GM21825 (cell line): ENCODE measurements around the gene ADD1.
"Not testable (repeated sequence)": the region's sequence is repeated elsewhere in the genome, so short reads cannot be mapped to it uniquely, and the experiment has no call there.

Source experiments
- ATAC-seq: cut with Tn5 transposase; IDR thresholded peaks from one replicate; pipeline ENCODE4 v1.9.1; 2021; ENCODE audit warnings: mild to moderate bottlenecking, moderate library complexity; ENCODE audit not compliant: unreplicated experiment

Gene ADD1

GRCh38 chr4:2942532-2943363 lies 99.1 kb downstream of the ADD1 start:
- no peak for ATAC-seq

DNA sequence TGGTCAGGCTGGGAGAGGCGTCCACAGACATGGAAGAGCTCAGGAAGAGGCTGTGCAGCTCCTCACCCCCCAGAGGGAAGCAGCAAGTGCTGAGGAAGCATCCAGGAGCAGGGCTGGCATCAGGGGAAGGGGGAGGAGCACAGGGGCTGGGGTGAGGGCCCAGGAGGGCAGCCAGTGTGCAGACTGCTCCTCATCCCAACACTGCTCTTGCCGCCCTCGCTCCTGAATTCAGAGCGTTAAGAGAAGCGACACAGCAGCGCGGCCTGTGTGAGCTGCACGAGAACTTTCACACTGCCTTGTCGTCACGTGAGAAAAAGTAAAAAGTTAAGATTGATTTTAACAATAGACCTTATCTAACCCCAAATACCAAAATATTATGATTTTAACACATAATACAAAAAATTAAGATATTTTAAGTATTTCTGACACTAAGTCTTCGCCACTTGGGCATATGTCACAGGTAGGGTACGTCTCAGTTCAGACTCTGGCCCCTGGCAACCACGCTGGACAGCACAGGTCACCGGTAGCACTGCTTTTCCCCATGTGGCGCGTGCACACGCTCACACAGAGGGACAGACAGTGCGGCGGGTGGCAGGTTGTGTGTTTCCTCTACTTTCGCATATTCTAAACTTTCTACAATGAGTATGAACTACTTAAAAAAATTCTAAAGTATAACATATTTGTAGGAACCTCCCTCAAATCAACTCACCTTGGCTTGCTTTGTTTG lies 99.9 kb downstream of the ADD1 start:
- ATAC-seq, result no peak

GRCh38 chr4:2944091-2944482 lies 100.4 kb downstream of the ADD1 start:
- no peak for ATAC-seq

DNA sequence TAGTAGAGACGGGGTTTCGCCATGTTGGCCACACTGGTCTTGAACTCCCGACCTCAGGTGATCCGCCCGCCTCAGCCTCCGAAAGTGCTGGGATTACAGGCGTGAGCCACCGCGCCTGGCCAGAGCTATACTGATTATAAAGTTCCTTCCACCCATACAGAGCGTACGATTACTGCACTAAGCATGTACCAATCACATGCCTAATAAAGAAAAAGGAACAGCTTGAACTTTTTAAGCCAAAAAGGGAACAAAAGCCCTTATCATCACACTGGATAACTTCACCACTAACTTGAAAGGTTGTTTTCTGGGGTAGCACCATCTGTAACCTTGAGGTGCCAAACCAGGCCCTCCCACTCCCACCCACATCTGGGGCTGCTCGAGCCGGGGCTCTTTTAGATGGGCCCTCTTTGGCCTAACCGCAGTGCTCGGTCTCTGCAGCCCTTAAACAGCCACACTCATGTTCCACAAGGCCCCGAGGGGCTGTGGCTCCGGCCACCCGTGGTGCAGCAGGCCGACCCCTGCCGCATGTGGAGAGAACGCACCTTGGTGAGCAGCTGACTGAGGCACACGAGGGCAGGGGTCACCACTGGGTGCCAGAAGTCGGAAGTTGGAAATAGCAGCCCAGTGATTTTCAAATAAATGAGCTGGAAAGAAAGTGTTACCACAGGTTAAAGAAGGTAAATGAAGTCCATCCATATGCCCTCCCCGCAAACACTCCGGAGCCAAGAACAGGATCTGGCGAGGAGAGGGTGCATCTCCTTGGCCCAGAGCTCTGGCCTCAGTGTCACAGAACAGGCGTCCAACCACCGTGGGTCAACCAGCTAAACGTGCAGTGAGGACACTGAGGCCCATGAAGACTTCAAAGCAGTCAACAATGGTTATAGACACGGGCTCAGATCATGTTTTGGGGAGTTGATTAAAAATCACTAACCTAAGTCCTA lies 101.2 kb downstream of the ADD1 start:
- no peak for ATAC-seq

DNA sequence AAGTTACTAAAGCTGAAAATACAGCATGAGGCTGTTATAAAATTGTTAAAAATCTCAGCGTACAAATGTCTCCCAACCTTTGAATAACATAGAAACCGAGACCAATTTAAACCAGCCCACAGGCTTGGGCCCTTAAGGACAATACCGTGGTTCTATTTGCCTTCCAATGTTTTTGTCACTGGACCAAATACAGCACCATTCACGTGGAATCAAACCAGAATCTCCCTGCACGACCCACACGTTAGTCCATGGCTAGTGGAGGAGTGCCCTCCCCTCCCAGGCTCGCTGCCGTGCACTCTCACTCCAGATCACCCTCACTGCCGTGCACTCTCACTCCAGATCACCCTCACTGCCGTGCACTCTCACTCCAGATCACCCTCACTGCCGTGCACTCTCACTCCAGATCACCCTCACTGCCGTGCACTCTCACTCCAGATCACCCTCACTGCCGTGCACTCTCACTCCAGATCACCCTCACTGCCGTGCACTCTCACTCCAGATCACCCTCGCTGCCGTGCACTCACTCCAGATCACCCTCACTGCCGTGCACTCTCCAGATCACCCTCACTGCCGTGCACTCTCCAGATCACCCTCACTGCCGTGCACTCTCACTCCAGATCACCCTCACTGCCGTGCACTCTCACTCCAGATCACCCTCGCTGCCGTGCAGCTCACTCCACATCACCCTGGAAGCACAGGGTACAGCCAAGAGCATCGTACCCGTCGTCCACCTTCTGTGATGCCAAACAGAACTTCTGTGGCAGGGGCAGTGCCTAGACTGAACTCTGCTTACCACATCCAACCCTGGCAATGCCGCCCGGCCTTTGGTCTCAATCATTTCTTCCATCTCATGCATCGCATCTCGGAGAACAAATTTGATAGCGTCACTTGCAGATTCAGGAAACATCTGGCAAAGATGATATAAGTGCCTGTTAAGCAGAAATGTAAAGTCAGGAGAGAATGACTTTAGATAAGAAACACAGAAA lies 102.3 kb downstream of the ADD1 start:
- not testable (repeated sequence) for ATAC-seq

GRCh38 chr4:2946812-2947600 lies 103.4 kb downstream of the ADD1 start:
- ATAC-seq, result no peak

- no peak for ATAC-seq
Measured at GRCh38 chr4:2947926-2948325, 104.3 kb downstream of the ADD1 start.

DNA sequence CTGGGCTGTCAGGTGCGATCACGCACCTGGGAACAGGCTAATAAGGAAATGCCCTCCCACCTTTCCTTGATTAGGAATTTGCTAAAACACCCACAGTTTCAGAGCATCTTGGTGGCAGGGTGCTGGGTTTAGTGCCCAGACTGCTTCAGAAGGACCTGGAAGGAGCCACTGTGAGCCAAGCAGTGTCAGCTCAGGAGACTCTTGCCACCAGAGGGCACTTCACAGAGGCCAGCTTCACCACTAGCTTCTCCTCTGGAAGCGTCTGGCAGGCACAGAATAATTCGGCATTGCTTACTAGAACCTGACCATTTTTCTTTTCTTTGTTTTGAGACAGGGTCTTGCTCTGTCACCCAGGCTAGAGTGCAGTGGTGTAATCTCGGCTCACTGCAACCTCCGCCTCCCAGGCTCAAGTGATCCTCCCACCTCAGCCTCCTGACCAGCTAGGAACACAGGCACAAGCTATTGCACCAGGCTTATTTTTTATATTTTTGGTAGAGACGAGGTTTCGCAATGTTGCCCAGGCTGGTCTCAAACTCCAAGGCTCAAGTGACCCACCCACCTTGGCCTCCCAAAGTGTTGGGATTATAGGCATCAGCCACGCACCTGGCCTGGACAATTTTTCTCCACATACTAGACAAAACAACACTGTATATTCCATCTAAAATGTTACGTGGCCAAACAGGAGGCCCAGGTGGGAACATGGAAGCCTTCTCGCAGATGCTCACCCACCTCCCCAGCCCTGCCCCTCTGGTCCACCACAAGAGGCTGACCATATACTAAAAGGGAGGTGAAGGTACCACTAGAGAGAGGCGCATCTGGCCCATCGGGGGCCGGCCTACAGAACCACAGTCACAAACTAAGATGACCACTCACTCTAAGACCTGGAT lies 105.5 kb downstream of the ADD1 start:
- ATAC-seq, result no peak

DNA sequence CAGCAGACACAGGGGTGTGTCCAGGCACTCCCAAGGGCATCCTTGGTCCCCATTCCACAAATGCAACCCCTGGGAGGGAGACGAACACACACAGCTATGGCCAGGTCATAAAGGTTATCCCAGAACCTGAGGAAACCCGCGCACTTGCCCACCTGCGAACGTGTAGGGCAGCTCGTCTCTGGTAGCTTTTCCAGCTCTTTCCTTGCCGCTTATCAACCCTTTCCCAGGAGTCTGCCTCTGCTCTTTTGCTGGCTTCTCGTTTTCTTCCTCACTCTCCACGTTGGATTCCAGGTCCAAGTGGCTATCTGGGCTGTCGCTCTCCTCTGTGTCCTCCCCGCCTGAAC lies 106.1 kb downstream of the ADD1 start:
- ATAC-seq, result no peak

DNA sequence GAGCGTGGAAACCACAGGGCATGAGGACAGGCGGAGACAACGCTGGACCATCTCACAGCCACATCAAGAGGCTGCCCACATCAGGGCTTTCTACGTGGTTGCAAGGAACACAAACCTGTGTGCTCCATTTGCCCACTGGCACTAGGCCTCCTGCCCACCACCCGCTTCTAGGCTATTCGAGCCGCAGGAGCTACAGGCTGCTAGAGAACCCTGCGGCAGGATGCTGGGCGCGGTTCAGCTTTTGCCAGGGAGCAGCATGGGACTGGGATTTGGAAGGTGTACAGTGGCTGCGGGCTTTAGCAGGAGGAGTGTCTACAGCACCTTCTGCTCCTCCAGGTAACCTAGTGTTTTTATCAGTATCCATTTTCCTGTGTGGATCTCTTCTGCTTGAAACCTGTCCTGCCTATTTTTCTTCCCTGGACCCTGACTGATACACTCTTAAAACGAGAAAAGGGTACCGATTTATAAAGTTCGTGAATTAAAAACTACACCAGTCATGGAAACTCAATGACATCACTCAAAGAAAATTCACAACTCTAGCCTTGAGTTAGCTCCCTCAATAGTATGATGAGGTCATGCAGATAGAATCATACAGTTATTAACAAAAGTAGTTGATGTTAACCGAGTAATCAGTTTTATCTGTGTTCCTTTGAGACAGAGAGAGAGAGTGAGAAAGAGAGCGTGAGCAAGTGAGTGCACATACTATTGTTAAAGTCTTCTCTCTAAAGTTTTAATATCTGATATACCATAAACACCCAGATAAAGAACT lies 106.8 kb downstream of the ADD1 start:
- no peak for ATAC-seq

GRCh38 chr4:2953496-2953895 lies 109.9 kb downstream of the ADD1 start:
- no peak for ATAC-seq

DNA sequence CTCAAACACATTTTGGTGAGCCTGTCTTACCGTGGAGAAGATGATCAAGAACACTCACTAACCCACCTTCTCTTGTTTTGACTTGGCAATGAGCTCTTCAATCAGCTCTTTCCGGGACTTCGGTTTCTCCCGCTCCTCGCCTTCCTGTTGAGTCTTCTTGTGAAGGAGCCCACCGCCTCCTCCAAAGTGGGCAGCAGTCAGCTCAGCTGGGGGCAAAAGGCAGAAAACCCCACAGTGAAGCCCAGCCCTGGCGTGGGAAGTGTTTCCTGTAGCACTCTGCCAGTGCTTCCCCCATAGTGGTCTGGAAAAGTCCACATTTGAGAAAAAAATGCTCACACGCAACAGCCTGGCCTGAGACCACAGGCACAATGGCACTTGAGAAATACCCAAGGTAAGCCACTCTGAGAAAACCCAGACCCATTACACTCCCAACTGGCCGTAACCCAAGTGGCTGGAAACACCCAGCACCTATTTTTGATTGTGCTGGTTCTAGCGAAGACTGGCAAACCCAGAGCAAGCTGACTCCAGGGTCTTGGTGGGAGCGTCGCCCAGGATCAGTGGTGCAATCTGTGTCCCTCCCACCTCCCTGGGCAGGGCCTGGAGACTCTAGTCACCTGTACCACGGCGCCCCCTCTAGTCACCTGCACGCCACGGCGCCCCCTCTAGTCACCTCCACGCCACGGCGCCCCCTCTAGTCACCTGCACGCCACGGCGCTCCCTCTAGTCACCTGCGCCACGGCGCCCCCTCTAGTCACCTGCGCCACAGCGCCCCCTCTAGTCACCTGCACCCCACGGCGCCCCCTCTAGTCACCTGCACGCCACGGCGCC lies 110.9 kb downstream of the ADD1 start:
- ATAC-seq, result peak; percentile 49

GRCh38 chr4:2955186-2956044 lies 111.8 kb downstream of the ADD1 start:
- ATAC-seq, result not testable (repeated sequence)

DNA sequence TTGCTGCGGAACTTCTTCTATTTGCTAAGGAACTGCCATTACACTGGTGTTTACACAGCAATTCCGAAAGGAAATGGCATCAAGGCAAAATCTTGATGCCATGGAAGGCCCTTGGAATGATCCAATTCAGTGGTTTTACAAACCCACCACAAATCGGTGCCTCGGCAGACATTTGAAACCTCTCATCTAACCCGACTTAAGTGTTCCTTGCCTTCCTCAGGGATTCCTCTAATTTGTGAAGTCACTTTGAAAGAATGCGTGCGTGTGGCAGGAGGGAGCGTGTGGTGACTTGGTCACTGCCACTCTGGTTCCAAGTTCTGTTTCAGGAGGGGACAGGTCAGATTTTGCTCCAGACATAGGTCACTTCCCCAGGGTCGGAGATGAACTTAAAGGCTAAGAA lies 114.8 kb downstream of the ADD1 start:
- no peak for ATAC-seq

- ATAC-seq, result not testable (repeated sequence)
Measured at GRCh38 chr4:2960450-2960849, 116.8 kb downstream of the ADD1 start.

- no peak for ATAC-seq
Measured at GRCh38 chr4:2961421-2961810, 117.8 kb downstream of the ADD1 start.
